Esophagus squamous epithelium (tissue), 4 donors: Measurements from ENCODE around the gene TMEM116.

ENCODE experiments used
- CTCF ChIP-seq, 6 experiments: fragments of 450-650 bp in 4 of 6; fragments of 200-600 bp in 2 of 6; sonication (generic) in 2 of 6; IDR thresholded peaks; one replicate each; pipeline ENCODE4 v1.5.1; 2016 to 2019; ENCODE audit warnings: antibody characterized with exemption in 6 of 6, mild to moderate bottlenecking in 4 of 6, moderate library complexity in 4 of 6
- POLR2A ChIP-seq, 4 donors: fragments of 450-650 bp; IDR thresholded peaks; one replicate each; pipeline ENCODE4 v1.6.1; 2017; ENCODE audit warnings: antibody characterized with exemption in 4 of 4, mild to moderate bottlenecking in 4 of 4, moderate library complexity in 3 of 4

- TF ChIP-seq CTCF (IDR thresholded peaks at IDR 0.05) = no peak
- no peak for TF ChIP-seq POLR2A (IDR thresholded peaks at IDR 0.05)
Observed at GRCh38 chr12:112025808-112026375, 12.9 kb upstream of the TMEM116 start.
